ENCODE data around the gene ANTXRL. TPM values are rescaled to one million over a fixed set of nuclear protein-coding genes. Genes with fewer than 3 reads are reported as not detected.
"Not testable (repeated sequence)": the region's sequence is repeated elsewhere in the genome, so short reads cannot be mapped to it uniquely, and the experiment has no call there.

The ANTXRL gene
- total RNA-seq, 2 experiments from 2014 or later = not detected

- DNase-seq (no peak), ATAC-seq (no peak)
- POLR2A ChIA-PET = no interaction called here
- CTCF ChIA-PET = no interaction called here
- no peak overlapping the region for H3K4me3 Mint-ChIP-seq
- H3K27ac Mint-ChIP-seq = no peak overlapping the region
- peaks cover 2% of the 10 kb centered on the region for H3K27me3 Mint-ChIP-seq (ENCODE audit: low read depth)
- H3K36me3 Mint-ChIP-seq (ENCODE audit: low read depth) = no peaks in the 10 kb centered on the region
- H3K4me1 Mint-ChIP-seq (ENCODE audit: low read depth) = no peaks in the 10 kb centered on the region
- H3K9me3 Mint-ChIP-seq (ENCODE audit: insufficient read depth) = no peaks in the 10 kb centered on the region
Measured at GRCh38 chr10:46309511-46310142, 22.8 kb downstream of the ANTXRL start.

DNA sequence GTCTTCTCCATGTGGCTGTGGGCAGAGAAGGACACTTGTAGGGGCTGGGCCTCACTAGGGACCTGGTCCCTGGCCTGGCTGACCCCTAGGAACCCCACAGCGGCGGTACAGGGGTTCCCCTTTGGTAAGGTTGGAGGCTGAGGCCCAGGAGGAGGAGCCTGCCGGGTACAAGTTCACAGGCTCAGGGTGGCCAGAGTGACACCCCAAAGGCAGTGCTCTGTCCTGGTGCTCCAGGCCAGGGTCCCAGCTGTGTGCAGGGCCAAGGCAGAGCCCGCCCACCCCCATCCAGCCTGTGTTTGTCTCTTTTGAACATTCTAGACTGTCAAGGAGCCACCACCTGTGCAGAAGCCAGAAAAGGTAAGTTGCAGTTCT is 23.3 kb downstream of the ANTXRL start:
- H3K9me3 Mint-ChIP-seq (ENCODE audit: insufficient read depth) = no peaks in the 10 kb centered on the region
- DNase-seq (no peak), ATAC-seq (no peak)
- ChIA-PET POLR2A (no interaction called here), CTCF (no interaction called here)
- no peak overlapping the region for H3K27ac Mint-ChIP-seq
- H3K36me3 Mint-ChIP-seq (ENCODE audit: low read depth) = no peaks in the 10 kb centered on the region
- H3K4me1 Mint-ChIP-seq (ENCODE audit: low read depth) = no peaks in the 10 kb centered on the region
- H3K27me3 Mint-ChIP-seq (ENCODE audit: low read depth) = peaks cover 2% of the 10 kb centered on the region
- no peak overlapping the region for H3K4me3 Mint-ChIP-seq

- ChIA-PET CTCF (no interaction called here), POLR2A (no interaction called here)
- Mint-ChIP-seq H3K4me1 (ENCODE audit: low read depth) (no peaks in the 10 kb centered on the region), H3K36me3 (ENCODE audit: low read depth) (no peaks in the 10 kb centered on the region), H3K9me3 (ENCODE audit: insufficient read depth) (no peaks in the 10 kb centered on the region), H3K27me3 (ENCODE audit: low read depth) (peaks cover 2% of the 10 kb centered on the region), H3K27ac (no peak overlapping the region), H3K4me3 (no peak overlapping the region)
- DNase-seq (no peak), ATAC-seq (no peak)
Measured at GRCh38 chr10:46310851-46311250, 24.1 kb downstream of the ANTXRL start.

DNA sequence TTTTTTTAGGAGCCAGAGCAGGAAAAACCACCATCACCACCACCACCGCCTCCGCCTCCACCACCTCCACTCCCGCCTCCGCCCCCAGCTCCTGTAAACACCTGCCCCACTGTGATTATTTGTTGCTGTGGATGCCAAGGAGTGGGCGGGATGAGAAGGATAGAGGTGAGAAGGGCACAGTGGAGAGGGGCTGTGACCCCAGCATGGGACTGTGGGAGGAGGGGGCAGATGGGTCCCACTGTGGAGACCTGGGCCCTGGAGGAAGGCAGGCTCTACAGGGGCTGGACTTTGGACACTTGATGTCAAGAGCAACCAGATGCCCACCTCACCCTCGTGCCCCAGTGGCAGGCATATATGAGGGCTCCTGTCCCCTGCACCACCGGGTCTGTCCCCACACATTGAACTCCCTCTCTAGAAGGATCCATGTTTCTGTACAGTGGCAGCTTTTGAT is 24.7 kb downstream of the ANTXRL start:
- H3K9me3 Mint-ChIP-seq (ENCODE audit: insufficient read depth) = no peaks in the 10 kb centered on the region
- no peak overlapping the region for H3K27ac Mint-ChIP-seq
- H3K27me3 Mint-ChIP-seq (ENCODE audit: low read depth) = no peaks in the 10 kb centered on the region
- ChIA-PET CTCF (no interaction called here), POLR2A (no interaction called here)
- ATAC-seq (no peak), DNase-seq (no peak)
- no peak overlapping the region for H3K4me3 Mint-ChIP-seq
- no peaks in the 10 kb centered on the region for H3K4me1 Mint-ChIP-seq (ENCODE audit: low read depth)
- H3K36me3 Mint-ChIP-seq (ENCODE audit: low read depth) = no peaks in the 10 kb centered on the region

- H3K9me3 Mint-ChIP-seq (ENCODE audit: insufficient read depth); H3K27ac Mint-ChIP-seq; DNase-seq; CTCF ChIA-PET; H3K27me3 Mint-ChIP-seq (ENCODE audit: low read depth); H3K4me3 Mint-ChIP-seq; H3K4me1 Mint-ChIP-seq (ENCODE audit: low read depth); POLR2A ChIA-PET; H3K36me3 Mint-ChIP-seq (ENCODE audit: low read depth); ATAC-seq: not testable (repeated sequence)
Measured at GRCh38 chr10:46311961-46312431, 25.2 kb downstream of the ANTXRL start.

DNA sequence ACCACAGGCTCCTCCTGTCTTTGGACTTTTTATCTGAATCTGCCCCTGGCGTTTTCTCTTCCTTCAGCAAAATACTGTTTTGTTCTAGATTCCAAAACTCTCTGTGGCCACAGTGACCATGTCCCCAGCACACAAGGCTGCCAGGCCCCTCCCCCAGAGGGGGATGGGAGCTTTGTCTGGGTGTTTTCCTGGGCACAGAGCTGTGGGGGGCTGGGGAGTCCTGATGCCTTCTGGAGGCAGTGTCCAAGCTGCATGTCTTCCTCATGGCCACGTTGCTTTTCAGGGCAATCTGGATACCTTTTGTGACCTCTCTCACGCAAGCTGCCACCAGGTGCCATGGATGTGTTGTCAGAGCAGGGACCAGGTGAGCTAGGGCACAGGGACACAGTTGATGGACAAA is 26.2 kb downstream of the ANTXRL start:
- DNase-seq (no peak), ATAC-seq (no peak)
- POLR2A ChIA-PET = no interaction called here
- no peaks in the 10 kb centered on the region for H3K27me3 Mint-ChIP-seq (ENCODE audit: low read depth)
- H3K4me3 Mint-ChIP-seq = no peak overlapping the region
- no peaks in the 10 kb centered on the region for H3K36me3 Mint-ChIP-seq (ENCODE audit: low read depth)
- CTCF ChIA-PET = no interaction called here
- no peak overlapping the region for H3K27ac Mint-ChIP-seq
- H3K4me1 Mint-ChIP-seq (ENCODE audit: low read depth) = no peaks in the 10 kb centered on the region
- H3K9me3 Mint-ChIP-seq (ENCODE audit: insufficient read depth) = no peaks in the 10 kb centered on the region

DNA sequence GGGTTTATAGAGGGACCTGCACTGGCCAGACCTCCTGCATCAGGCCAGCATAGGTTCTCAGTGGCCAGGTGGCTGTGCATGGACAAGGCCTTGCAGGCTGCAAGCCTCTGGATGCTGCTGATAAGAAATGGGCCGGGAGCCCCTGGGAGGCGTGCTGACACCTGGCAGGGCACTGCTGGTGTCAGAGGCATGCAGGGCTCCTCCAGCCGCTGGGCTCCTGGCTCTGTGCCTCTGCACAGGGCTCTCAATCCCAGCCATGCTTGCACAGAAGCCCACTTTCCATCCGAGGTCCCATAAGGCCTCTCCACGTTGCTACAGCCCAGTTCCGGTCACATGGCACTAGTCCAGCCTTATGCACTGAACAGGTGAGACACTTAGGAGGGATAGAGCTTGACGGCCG is 27.3 kb downstream of the ANTXRL start:
- DNase-seq (no peak), ATAC-seq (no peak)
- Mint-ChIP-seq H3K9me3 (ENCODE audit: insufficient read depth) (no peaks in the 10 kb centered on the region), H3K36me3 (ENCODE audit: low read depth) (no peaks in the 10 kb centered on the region), H3K4me3 (no peak overlapping the region), H3K27ac (no peak overlapping the region), H3K27me3 (ENCODE audit: low read depth) (no peaks in the 10 kb centered on the region), H3K4me1 (ENCODE audit: low read depth) (no peaks in the 10 kb centered on the region)
- POLR2A ChIA-PET = no interaction called here
- CTCF ChIA-PET = no interaction called here

- ATAC-seq; H3K4me1 Mint-ChIP-seq (ENCODE audit: low read depth); H3K27ac Mint-ChIP-seq; H3K4me3 Mint-ChIP-seq; H3K9me3 Mint-ChIP-seq (ENCODE audit: insufficient read depth); H3K27me3 Mint-ChIP-seq (ENCODE audit: low read depth); CTCF ChIA-PET; POLR2A ChIA-PET; DNase-seq; H3K36me3 Mint-ChIP-seq (ENCODE audit: low read depth): not testable (repeated sequence)
Measured at GRCh38 chr10:46315071-46315860, 28.5 kb downstream of the ANTXRL start.

DNA sequence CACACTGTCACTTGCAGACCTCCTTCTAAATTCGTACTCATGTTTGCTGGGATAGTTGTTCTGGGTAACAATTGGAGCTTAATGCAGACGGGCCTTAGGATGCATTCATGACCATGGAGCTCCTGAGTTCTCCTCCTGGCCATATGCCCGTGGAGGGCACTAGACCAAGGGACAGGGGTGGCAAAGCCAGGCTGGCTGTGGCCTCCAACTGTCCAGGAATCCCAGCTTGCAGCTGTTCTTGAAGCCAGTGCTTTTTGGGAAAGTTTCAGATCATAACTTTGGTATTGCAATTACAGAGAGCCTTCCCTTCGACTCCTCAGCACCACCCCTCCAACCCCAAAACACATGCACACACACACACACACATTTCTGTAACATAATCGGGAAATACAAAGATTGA is 30.6 kb downstream of the ANTXRL start:
- DNase-seq (no peak), ATAC-seq (no peak)
- POLR2A ChIA-PET = no interaction called here
- H3K36me3 Mint-ChIP-seq (ENCODE audit: low read depth) = no peaks in the 10 kb centered on the region
- H3K4me3 Mint-ChIP-seq = no peak overlapping the region
- CTCF ChIA-PET = no interaction called here
- no peaks in the 10 kb centered on the region for H3K4me1 Mint-ChIP-seq (ENCODE audit: low read depth)
- H3K27me3 Mint-ChIP-seq (ENCODE audit: low read depth) = peaks cover 6% of the 10 kb centered on the region
- no peaks in the 10 kb centered on the region for H3K9me3 Mint-ChIP-seq (ENCODE audit: insufficient read depth)
- H3K27ac Mint-ChIP-seq = no peak overlapping the region

GRCh38 chr10:46317889-46318288 is 31.1 kb downstream of the ANTXRL start:
- Mint-ChIP-seq H3K36me3 (ENCODE audit: low read depth) (no peaks in the 10 kb centered on the region), H3K27ac (no peak overlapping the region), H3K27me3 (ENCODE audit: low read depth) (peaks cover 6% of the 10 kb centered on the region), H3K4me3 (no peak overlapping the region), H3K4me1 (ENCODE audit: low read depth) (no peaks in the 10 kb centered on the region), H3K9me3 (ENCODE audit: insufficient read depth) (no peaks in the 10 kb centered on the region)
- ChIA-PET CTCF (interaction anchor here (1.0 kb wide), 1 partner anchor 89 kb away, joined by 3 read pairs; no protein-coding TSS in a partner anchor), POLR2A (no interaction called here)
- no peak for ATAC-seq
- no peak for DNase-seq

DNA sequence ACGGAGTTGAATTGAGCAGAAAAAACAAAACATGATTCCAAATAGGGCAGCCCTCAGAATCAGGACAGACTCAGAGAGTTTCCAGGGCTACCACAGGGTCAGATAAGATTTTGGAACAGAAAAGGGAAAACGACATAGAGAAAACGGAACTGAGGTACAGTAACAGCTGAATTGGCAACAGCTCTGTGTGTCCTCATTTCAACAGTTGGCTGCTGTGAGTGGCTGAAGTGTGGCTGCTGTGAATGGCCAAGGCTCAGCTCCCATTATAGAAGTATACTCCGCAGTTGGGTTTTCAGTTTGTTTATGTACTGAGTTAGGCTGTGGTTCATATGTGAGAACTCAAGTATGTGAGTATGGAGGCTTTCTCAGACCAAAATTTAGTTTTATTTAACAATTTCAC is 32.0 kb downstream of the ANTXRL start:
- Mint-ChIP-seq H3K9me3 (ENCODE audit: insufficient read depth) (no peaks in the 10 kb centered on the region), H3K27ac (no peak overlapping the region), H3K36me3 (ENCODE audit: low read depth) (no peaks in the 10 kb centered on the region), H3K4me3 (no peak overlapping the region), H3K27me3 (ENCODE audit: low read depth) (peaks cover 6% of the 10 kb centered on the region), H3K4me1 (ENCODE audit: low read depth) (no peaks in the 10 kb centered on the region)
- ChIA-PET POLR2A (no interaction called here), CTCF (interaction anchor here (1.0 kb wide), 1 partner anchor 90 kb away, joined by 3 read pairs; no protein-coding TSS in a partner anchor)
- no peak for ATAC-seq
- no peak for DNase-seq

DNA sequence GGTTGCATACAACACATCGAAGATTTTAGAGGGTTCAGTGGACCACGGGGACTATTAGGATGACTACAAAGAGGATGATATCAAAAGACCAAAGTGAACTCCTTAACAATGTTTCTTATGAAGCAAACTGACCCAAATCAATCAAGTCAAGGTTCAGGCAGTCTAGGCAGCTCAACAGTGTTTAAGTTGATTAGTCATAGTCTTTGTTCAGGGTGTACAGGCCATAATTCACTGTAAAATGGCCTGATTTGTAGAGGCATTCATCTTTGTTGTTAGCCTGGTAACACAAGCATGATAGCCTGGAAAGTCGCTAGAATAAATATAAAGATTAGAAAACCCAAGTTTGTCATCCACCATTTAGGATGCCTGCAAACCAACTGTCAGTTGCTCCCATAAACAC is 32.6 kb downstream of the ANTXRL start:
- Mint-ChIP-seq H3K27me3 (ENCODE audit: low read depth) (peaks cover 6% of the 10 kb centered on the region), H3K9me3 (ENCODE audit: insufficient read depth) (no peaks in the 10 kb centered on the region), H3K4me1 (ENCODE audit: low read depth) (no peaks in the 10 kb centered on the region), H3K36me3 (ENCODE audit: low read depth) (no peaks in the 10 kb centered on the region), H3K27ac (no peak overlapping the region), H3K4me3 (no peak overlapping the region)
- ChIA-PET POLR2A (no interaction called here), CTCF (no interaction called here)
- DNase-seq (no peak), ATAC-seq (no peak)
